HCT116 (cell line): ENCODE results near the gene C6orf118. TPM values are rescaled to one million over a fixed set of nuclear protein-coding genes. Genes with fewer than 3 reads are reported as not detected.

ENCODE experiments used
- ATAC-seq: fragments of 200-7000 bp; cut with Tn5 transposase; 2 replicates; pipeline ENCODE4 v1.9.1; 2020; ENCODE audit warnings: mild to moderate bottlenecking, moderate library complexity
- BruUV-seq: library from RNA; stranded (reverse); fragments of 400-500 nt; replicated peaks from 2 replicates; lab custom pipeline; 2021; lab: Mats Ljungman, UMichigan
- CTCF ChIA-PET: fragments of 300-600 bp; sonication (Branson Sonifier 250); formaldehyde crosslinking; loops from one replicate; lab custom pipeline; 2021; ENCODE audit warnings: antibody characterized with exemption; lab: Charles Lee
- POLR2A ChIA-PET: fragments of 300-600, 350-600 bp; sonication (Branson Sonifier 250); formaldehyde crosslinking; loops from one replicate; lab custom pipeline; 2021; ENCODE audit warnings: antibody characterized with exemption; lab: Charles Lee
- RAD21 ChIA-PET, 2 experiments: fragments of 300-600 bp; sonication (Branson Sonifier 250); formaldehyde crosslinking; loops; one replicate each; lab custom pipeline; 2023; ENCODE audit warnings: low total read pairs in 2 of 2; ENCODE audit not compliant: uncharacterized antibody in 2 of 2, unreplicated experiment in 2 of 2, low non-redundant PET in 1 of 2; lab: Charles Lee
- DNase-seq: peaks from one replicate; pipeline ENCODE4 v3.0.0-alpha.2; 2010; ENCODE audit warnings: low read depth, low spot score
- H2AFZ ChIP-seq: fragments of 200-600 bp; shearing (Covaris generic), sonication (generic); 2 replicates; pipeline ENCODE4 v1.6.1; 2017; ENCODE audit warnings: low read depth, mixed run types, mixed read lengths, antibody characterized with exemption, low read length; ENCODE audit not compliant: poor library complexity, severe bottlenecking
- H3K27ac ChIP-seq: 2 replicates; pipeline ENCODE4 v1.5.1; 2012; ENCODE audit warnings: low read depth, low read length
- H3K27me3 ChIP-seq: fragments of 200-600 bp; sonication (generic); 2 replicates; pipeline ENCODE4 v1.6.1; 2016; ENCODE audit warnings: mixed run types, low read length, mixed read lengths; ENCODE audit not compliant: insufficient read depth
- H3K36me3 ChIP-seq, 2 experiments: fragments of 200-500 bp in 1 of 2; fragments of 200-600 bp in 1 of 2; sonication (Bioruptor generic) in 1 of 2; sonication (generic) in 1 of 2; 2 replicates each; pipeline versions ENCODE4 v1.5.1 to v1.6.1; 2014 to 2016; ENCODE audit warnings: low read length in 2 of 2, inconsistent platforms in 1 of 2, mixed read lengths in 1 of 2, mixed run types in 1 of 2; ENCODE audit not compliant: insufficient read depth in 2 of 2, control insufficient read depth in 1 of 2
- H3K4me1 ChIP-seq, 2 experiments: fragments of 200-600 bp in 1 of 2; sonication (generic) in 1 of 2; 2 replicates each; pipeline versions ENCODE4 v1.5.1 to v1.6.1; 2012 to 2017; ENCODE audit warnings: low read length in 2 of 2, inconsistent platforms in 1 of 2, mild to moderate bottlenecking in 1 of 2, mixed read lengths in 1 of 2, mixed run types in 1 of 2, moderate library complexity in 1 of 2; ENCODE audit not compliant: insufficient read depth in 2 of 2, control insufficient read depth in 1 of 2
- H3K4me2 ChIP-seq: fragments of 200-600 bp; sonication (generic); 2 replicates; pipeline ENCODE4 v1.6.1; 2017; ENCODE audit warnings: mixed run types, low read length, mixed read lengths
- H3K4me3 ChIP-seq, 2 experiments: fragments of 200-600 bp in 1 of 2; sonication (generic) in 1 of 2; replicated peaks in 1 of 2; 2 replicates each; pipeline ENCODE4 v1.5.1; 2011 to 2016; ENCODE audit warnings: low read length in 2 of 2, control low read depth in 1 of 2, low read depth in 1 of 2, mild to moderate bottlenecking in 1 of 2, mixed read lengths in 1 of 2, mixed run types in 1 of 2
- H3K79me2 ChIP-seq: fragments of 200-600 bp; sonication (generic); 2 replicates; pipeline ENCODE4 v1.6.1; 2017; ENCODE audit warnings: mild to moderate bottlenecking, mixed run types, low read length, moderate library complexity, mixed read lengths; ENCODE audit not compliant: insufficient read depth
- H3K9ac ChIP-seq: fragments of 200-600 bp; sonication (generic); 2 replicates; pipeline ENCODE4 v1.6.1; 2016; ENCODE audit warnings: low read length, mixed read lengths
- H3K9me2 ChIP-seq: fragments of 200-600 bp; sonication (generic), shearing (Covaris generic); 2 replicates; pipeline ENCODE4 v1.6.1; 2017; ENCODE audit warnings: mixed run types, mild to moderate bottlenecking, moderate library complexity; ENCODE audit not compliant: insufficient read depth
- H3K9me3 ChIP-seq, 2 experiments: fragments of 200-500 bp in 1 of 2; fragments of 200-600 bp in 1 of 2; sonication (Bioruptor generic) in 1 of 2; sonication (generic) in 1 of 2; 2 replicates each; pipeline ENCODE4 v1.6.1; 2014 to 2017; ENCODE audit warnings: low read length in 2 of 2, mixed read lengths in 2 of 2, inconsistent platforms in 1 of 2, low read depth in 1 of 2, mild to moderate bottlenecking in 1 of 2, mixed run types in 1 of 2, moderate library complexity in 1 of 2; ENCODE audit not compliant: control insufficient read depth in 1 of 2, insufficient read depth in 1 of 2
- H4K20me1 ChIP-seq: fragments of 200-600 bp; sonication (generic), shearing (Covaris generic); 2 replicates; pipeline ENCODE4 v1.6.1; 2017; ENCODE audit warnings: mixed run types, mild to moderate bottlenecking, moderate library complexity; ENCODE audit not compliant: insufficient read depth
- CBX3 ChIP-seq: IDR thresholded peaks from 2 replicates; pipeline ENCODE4 v1.6.1; 2012; ENCODE audit warnings: low read depth
- EGR1 ChIP-seq: IDR thresholded peaks from 2 replicates; pipeline ENCODE4 v1.6.1; 2012; ENCODE audit warnings: low read depth
- ELF1 ChIP-seq: IDR thresholded peaks from 2 replicates; pipeline ENCODE4 v1.6.1; 2012; ENCODE audit warnings: low read depth, borderline replicate concordance
- EZH2 ChIP-seq: fragments of 200-600 bp; sonication (generic); IDR thresholded peaks from 2 replicates; pipeline ENCODE4 v1.6.1; 2017; ENCODE audit warnings: antibody characterized with exemption, mixed run types
- EZH2phosphoT487 ChIP-seq: fragments of 200-600 bp; IDR thresholded peaks from 2 replicates; pipeline ENCODE4 v1.6.1; 2018; ENCODE audit warnings: antibody characterized with exemption, borderline replicate concordance
- FOSL1 ChIP-seq: IDR thresholded peaks from 2 replicates; pipeline ENCODE4 v1.6.1; 2012; ENCODE audit warnings: low read depth
- JUND ChIP-seq: IDR thresholded peaks from 2 replicates; pipeline ENCODE4 v1.6.1; 2012
- POLR2A ChIP-seq: IDR thresholded peaks from 2 replicates; pipeline ENCODE4 v1.7.0; 2011; ENCODE audit warnings: borderline replicate concordance; ENCODE audit not compliant: insufficient read depth, insufficient read length; ENCODE audit errors: extremely low read depth
- POLR2AphosphoS5 ChIP-seq: IDR thresholded peaks from 2 replicates; pipeline ENCODE4 v1.6.1; 2011; ENCODE audit warnings: mild to moderate bottlenecking, low read depth, low read length, moderate library complexity
- RAD21 ChIP-seq: IDR thresholded peaks from 2 replicates; pipeline ENCODE4 v1.6.1; 2012; ENCODE audit warnings: low read depth, mild to moderate bottlenecking
- SP1 ChIP-seq: IDR thresholded peaks from 2 replicates; pipeline ENCODE4 v1.6.1; 2012; ENCODE audit warnings: low read depth
- SRF ChIP-seq: IDR thresholded peaks from 2 replicates; pipeline ENCODE4 v1.6.1; 2012; ENCODE audit warnings: low read depth
- TCF7L2 ChIP-seq: IDR thresholded peaks from 2 replicates; pipeline ENCODE4 v1.7.0; 2011; ENCODE audit warnings: borderline replicate concordance, inconsistent platforms; ENCODE audit not compliant: insufficient read depth, insufficient read length; ENCODE audit errors: extremely low read depth
- YY1 ChIP-seq: IDR thresholded peaks from 2 replicates; pipeline ENCODE4 v1.6.1; 2011; ENCODE audit warnings: low read length, low read depth, moderate library complexity, mild to moderate bottlenecking; ENCODE audit not compliant: insufficient replicate concordance; ENCODE audit errors: extremely low read depth
- ZBTB33 ChIP-seq: IDR thresholded peaks from 2 replicates; pipeline ENCODE4 v1.6.1; 2011; ENCODE audit warnings: mild to moderate bottlenecking, low read length, moderate library complexity; ENCODE audit not compliant: insufficient replicate concordance; ENCODE audit errors: extremely low read depth
- ZFX ChIP-seq: fragments of 450-650 bp; IDR thresholded peaks from 2 replicates; pipeline ENCODE4 v1.6.1; 2017
- ZNF274 ChIP-seq: fragments of 200-500 bp; sonication (Bioruptor generic); IDR thresholded peaks from 2 replicates; pipeline ENCODE4 v1.6.1; 2014; ENCODE audit warnings: mild to moderate bottlenecking, low read depth, low read length, inconsistent platforms
- intact Hi-C: fragments of 100-400 bp; cut with micrococcal nuclease; formaldehyde crosslinking; loops from 2 replicates; pipeline ENCODE4 v1.10.0; 2022
- total RNA-seq: library from RNA; stranded (reverse); gene quantifications from one replicate; pipeline ENCODE4 v1.2.1, GENCODE V29; 2021; ENCODE audit not compliant: unreplicated experiment
- TF ChIP-seq, protein P1 (sequence below): IDR thresholded peaks from 2 replicates; pipeline ENCODE4 v1.6.1; 2012
- TF ChIP-seq, protein P2 (sequence below), 3 experiments: fragments of 200-600 bp in 1 of 3; sonication (generic) in 1 of 3; IDR thresholded peaks in 2 of 3; conservative IDR thresholded peaks in 1 of 3; 2 replicates each; pipeline ENCODE4 v1.5.1; 2012 to 2017; ENCODE audit warnings: low read depth in 2 of 3, low read length in 2 of 3, antibody characterized with exemption in 1 of 3, borderline replicate concordance in 1 of 3, control low read depth in 1 of 3, mild to moderate bottlenecking in 1 of 3, mixed read lengths in 1 of 3, mixed run types in 1 of 3, moderate library complexity in 1 of 3; ENCODE audit not compliant: insufficient read depth in 1 of 3
- TF ChIP-seq, protein P3 (sequence below): IDR thresholded peaks from 2 replicates; pipeline ENCODE4 v1.6.1; 2012

Gene C6orf118
- total RNA-seq, 1 experiment from 2014 or later: not detected

GRCh38 chr6:165306955-165307354 lies 2.5 kb downstream of the C6orf118 start:
- Histone ChIP-seq H3K79me2 (no peaks in the 10 kb centered on the region), H3K9me2 (no peaks in the 10 kb centered on the region), H3K36me3 (no peaks in the 10 kb centered on the region), H3K27me3 (no peaks in the 10 kb centered on the region), H2AFZ (no peak overlapping the region), H3K27ac (no peak overlapping the region), H3K9ac (no peak overlapping the region), H3K4me2 (no peak overlapping the region), H3K4me3 (no peak overlapping the region), H3K4me1 (no peaks in the 10 kb centered on the region), H4K20me1 (no peaks in the 10 kb centered on the region), H3K9me3 (no peaks in the 10 kb centered on the region; a peak in 1 of 4 replicates)
- no TSS peak for BruUV-seq
- POLR2A ChIA-PET: no interaction called here
- no peak for DNase-seq
- CTCF ChIA-PET: no interaction called here
- intact Hi-C loops: no loop called here
- TF ChIP-seq POLR2A (no peak), YY1 (no peak), JUND (no peak), POLR2AphosphoS5 (no peak), FOSL1 (no peak), ELF1 (no peak), ZFX (no peak), TCF7L2 (no peak), ZBTB33 (no peak), SRF (no peak), EZH2 (no peak), EZH2phosphoT487 (no peak), SP1 (no peak), CBX3 (no peak), RAD21 (no peak), ZNF274 (no peak), EGR1 (no peak)
- TF ChIP-seq, protein P1, sequence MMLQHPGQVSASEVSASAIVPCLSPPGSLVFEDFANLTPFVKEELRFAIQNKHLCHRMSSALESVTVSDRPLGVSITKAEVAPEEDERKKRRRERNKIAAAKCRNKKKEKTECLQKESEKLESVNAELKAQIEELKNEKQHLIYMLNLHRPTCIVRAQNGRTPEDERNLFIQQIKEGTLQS: no peak
- TF ChIP-seq, protein P2, sequence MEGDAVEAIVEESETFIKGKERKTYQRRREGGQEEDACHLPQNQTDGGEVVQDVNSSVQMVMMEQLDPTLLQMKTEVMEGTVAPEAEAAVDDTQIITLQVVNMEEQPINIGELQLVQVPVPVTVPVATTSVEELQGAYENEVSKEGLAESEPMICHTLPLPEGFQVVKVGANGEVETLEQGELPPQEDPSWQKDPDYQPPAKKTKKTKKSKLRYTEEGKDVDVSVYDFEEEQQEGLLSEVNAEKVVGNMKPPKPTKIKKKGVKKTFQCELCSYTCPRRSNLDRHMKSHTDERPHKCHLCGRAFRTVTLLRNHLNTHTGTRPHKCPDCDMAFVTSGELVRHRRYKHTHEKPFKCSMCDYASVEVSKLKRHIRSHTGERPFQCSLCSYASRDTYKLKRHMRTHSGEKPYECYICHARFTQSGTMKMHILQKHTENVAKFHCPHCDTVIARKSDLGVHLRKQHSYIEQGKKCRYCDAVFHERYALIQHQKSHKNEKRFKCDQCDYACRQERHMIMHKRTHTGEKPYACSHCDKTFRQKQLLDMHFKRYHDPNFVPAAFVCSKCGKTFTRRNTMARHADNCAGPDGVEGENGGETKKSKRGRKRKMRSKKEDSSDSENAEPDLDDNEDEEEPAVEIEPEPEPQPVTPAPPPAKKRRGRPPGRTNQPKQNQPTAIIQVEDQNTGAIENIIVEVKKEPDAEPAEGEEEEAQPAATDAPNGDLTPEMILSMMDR (IDR thresholded peaks at IDR 0.05 in 2 of 3, conservative IDR thresholded peaks at IDR 0.05 in 1 of 3; ENCODE audit: borderline replicate concordance in 1 of 3, insufficient read depth in 1 of 3, low read depth in 2 of 3, low read length in 2 of 3): no peak
- TF ChIP-seq, protein P3, sequence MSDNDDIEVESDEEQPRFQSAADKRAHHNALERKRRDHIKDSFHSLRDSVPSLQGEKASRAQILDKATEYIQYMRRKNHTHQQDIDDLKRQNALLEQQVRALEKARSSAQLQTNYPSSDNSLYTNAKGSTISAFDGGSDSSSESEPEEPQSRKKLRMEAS: no peak
- ATAC-seq: no peak
- RAD21 ChIA-PET: no interaction called here
